OCI-LY3 (cell line): ENCODE results near the gene UBE2R2.
"Not testable (repeated sequence)": the region's sequence is repeated elsewhere in the genome, so short reads cannot be mapped to it uniquely, and the experiment has no call there.

Experiments
- CTCF ChIP-seq: fragments of 200-600, 300-600 bp; sonication (generic); IDR thresholded peaks from 2 replicates; pipeline ENCODE4 v1.5.1; 2014; ENCODE audit warnings: antibody characterized with exemption, low read length, low read depth
- EZH2phosphoT487 ChIP-seq: fragments of 200-600 bp; shearing (Covaris generic); IDR thresholded peaks from 2 replicates; pipeline ENCODE4 v1.6.1; 2018; ENCODE audit warnings: antibody characterized with exemption, mixed run types, low read depth

- TF ChIP-seq CTCF, EZH2phosphoT487: not testable (repeated sequence)
Observed at GRCh38 chr9:33789429-33789828, 27.5 kb upstream of the UBE2R2 start.
